Stimulated activated naive CD8-positive, alpha-beta T cell treated with anti-CD3 and anti-CD28 coated beads, Interleukin-15, amount 100 ng/mL, for 72 hours (primary cell): Measurements from ENCODE around the gene PPFIBP1.

Experiments
- ATAC-seq: fragments of 150-1000 bp; cut with Tn5 transposase; 2 replicates; pipeline ENCODE4 v1.10.0; 2021; ENCODE audit warnings: mild to moderate bottlenecking, moderate library complexity
- DNase-seq, 2 donors: peaks; one replicate each; pipeline ENCODE4 v3.0.0; 2021 to 2022
- H3K27ac Mint-ChIP-seq, 2 donors: one replicate each; pipeline ENCODE4 v1.8.0; 2022; ENCODE audit warnings: mild to moderate bottlenecking in 2 of 2, mixed read lengths in 2 of 2, moderate library complexity in 2 of 2
- H3K27me3 Mint-ChIP-seq: one replicate; pipeline ENCODE4 v1.8.0; 2022; ENCODE audit warnings: mixed read lengths
- H3K4me1 Mint-ChIP-seq: one replicate; pipeline ENCODE4 v1.8.0; 2022; ENCODE audit warnings: mild to moderate bottlenecking, mixed read lengths
- H3K4me3 Mint-ChIP-seq, 2 donors: one replicate each; pipeline ENCODE4 v1.8.0; 2022; ENCODE audit warnings: mild to moderate bottlenecking in 2 of 2, mixed read lengths in 2 of 2, moderate library complexity in 1 of 2
- H3K9me3 Mint-ChIP-seq, 2 donors: one replicate each; pipeline ENCODE4 v1.8.0; 2022; ENCODE audit warnings: mixed read lengths in 2 of 2

PPFIBP1 gene

GRCh38 chr12:27523642-27524493, at the start of gene PPFIBP1:
TSS of gene PPFIBP1 (plus strand) at chr12:27524206. CDS start at chr12:27633397, 109,191 bp downstream.
- peaks cover 14% of the 10 kb centered on the region for H3K4me1 Mint-ChIP-seq
- H3K4me3 Mint-ChIP-seq, result peak within 1 kb of the TSS; percentile 88 to 94
- peaks cover 16% of the 10 kb centered on the region for H3K27me3 Mint-ChIP-seq
- H3K27ac Mint-ChIP-seq, result peak within 1 kb of the TSS; percentile 91 to 93
- H3K9me3 Mint-ChIP-seq, result no peaks in the 10 kb centered on the region
- DNase-seq (peak; percentile 84 to 87), ATAC-seq (peak; percentile 96)

DNA sequence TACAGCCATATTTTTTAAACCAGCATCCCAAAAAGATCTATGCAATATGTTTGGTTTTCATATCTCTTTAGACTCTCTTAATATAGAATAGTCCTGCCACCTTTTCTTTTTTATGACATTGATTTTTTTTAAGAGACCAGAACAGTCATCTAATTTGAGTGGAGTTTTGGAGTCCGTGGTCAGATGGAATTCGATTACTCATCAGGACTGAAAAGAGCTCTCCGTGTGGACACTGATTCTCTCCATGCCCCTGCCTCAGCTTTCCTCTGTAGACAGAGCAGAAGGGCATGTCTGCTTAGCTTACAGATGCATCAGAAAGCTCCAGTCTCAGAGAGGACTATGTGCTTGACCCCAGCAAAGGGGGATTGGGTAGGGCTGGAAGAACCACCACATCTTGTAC, 49.7 kb upstream of the PPFIBP1 start:
- no peaks in the 10 kb centered on the region for H3K27me3 Mint-ChIP-seq
- H3K27ac Mint-ChIP-seq, result no peak overlapping the region
- peaks cover 29% of the 10 kb centered on the region for H3K4me1 Mint-ChIP-seq
- peaks cover 30 to 43% of the 10 kb centered on the region in 2 donors for H3K9me3 Mint-ChIP-seq
- DNase-seq, result no peak
- no peak overlapping the region for H3K4me3 Mint-ChIP-seq
- ATAC-seq, result no peak

GRCh38 chr12:27477049-27477448, 47.0 kb upstream of the PPFIBP1 start:
- Mint-ChIP-seq H3K27ac (no peak overlapping the region), H3K4me3 (no peak overlapping the region), H3K27me3 (no peaks in the 10 kb centered on the region), H3K9me3 (peaks cover 39 to 59% of the 10 kb centered on the region in 2 donors), H3K4me1 (peaks cover 24% of the 10 kb centered on the region)
- ATAC-seq (no peak), DNase-seq (no peak)

DNA sequence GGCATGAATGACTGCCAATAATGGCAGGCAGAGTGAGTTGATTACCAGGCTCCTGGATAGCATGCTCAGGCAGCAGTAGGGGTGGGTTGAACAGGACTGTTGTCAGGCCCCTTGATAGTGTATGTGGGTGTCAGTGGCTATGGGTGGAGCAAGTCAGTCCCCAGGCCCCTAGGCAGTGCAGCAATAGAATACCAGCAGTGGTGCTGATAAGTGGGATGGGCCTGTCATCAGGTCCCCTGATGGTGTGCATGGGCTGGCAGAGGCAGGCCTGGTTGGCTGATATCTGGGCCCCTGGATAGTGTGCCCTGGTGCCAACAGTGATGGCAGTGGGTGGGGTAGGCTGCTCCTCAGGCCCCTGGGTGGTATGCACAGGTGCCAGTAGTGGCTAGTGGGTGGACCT, 45.1 kb upstream of the PPFIBP1 start:
- DNase-seq (no peak), ATAC-seq (no peak)
- peaks cover 5% of the 10 kb centered on the region for H3K4me1 Mint-ChIP-seq
- H3K9me3 Mint-ChIP-seq, result peaks cover 39 to 59% of the 10 kb centered on the region in 2 donors
- H3K27me3 Mint-ChIP-seq, result no peaks in the 10 kb centered on the region
- no peak overlapping the region for H3K4me3 Mint-ChIP-seq
- H3K27ac Mint-ChIP-seq, result no peak overlapping the region

DNA sequence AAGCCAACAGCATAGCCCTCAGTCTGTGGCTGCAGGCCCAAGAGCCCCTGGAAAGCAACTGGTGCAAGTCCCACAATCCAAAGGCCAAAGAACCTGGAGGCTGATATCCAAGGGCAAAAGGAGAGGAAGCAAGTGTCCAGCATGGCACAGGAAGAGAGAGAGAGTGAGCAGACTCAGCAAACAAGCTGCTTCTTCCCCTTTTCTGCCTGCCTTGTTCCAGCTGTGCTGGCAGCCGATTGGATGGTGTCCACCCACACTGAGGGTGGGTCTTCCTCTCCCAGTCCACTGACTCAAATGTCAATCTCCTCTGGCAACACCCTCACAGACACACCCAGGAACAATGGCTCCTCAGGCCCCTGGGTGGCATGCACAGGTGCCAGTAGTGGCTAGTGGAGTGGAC, 44.0 kb upstream of the PPFIBP1 start:
- no peak for ATAC-seq
- peak overlapping the region in 1 of 2 donors; percentile 71 for H3K27ac Mint-ChIP-seq

DNA sequence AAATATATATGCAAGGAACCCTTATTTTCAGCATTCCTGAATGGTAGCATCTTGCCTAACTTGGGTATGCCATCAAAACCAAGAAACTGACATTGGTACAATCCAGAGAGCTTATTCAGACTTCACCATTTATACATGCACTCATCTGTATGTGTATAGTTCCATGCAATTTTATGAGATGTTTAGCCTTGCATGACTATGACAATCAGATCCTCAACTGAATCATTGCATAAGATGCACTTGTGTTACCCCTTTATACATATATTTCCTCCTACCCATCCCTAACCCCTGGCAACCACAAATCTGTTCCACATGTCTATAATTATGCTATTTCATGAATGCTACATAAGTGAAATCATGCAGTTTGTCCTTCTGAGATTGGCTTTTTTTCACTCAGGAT, 37.0 kb upstream of the PPFIBP1 start:
- Mint-ChIP-seq H3K27ac (no peak overlapping the region), H3K9me3 (peaks cover 6 to 12% of the 10 kb centered on the region in 2 donors), H3K4me1 (peaks cover 15% of the 10 kb centered on the region), H3K27me3 (peaks cover 24% of the 10 kb centered on the region), H3K4me3 (no peak overlapping the region)
- DNase-seq, result no peak
- no peak for ATAC-seq

More for the DNA sequence above, 44.0 kb upstream of the PPFIBP1 start:
- DNase-seq, result no peak
- Mint-ChIP-seq H3K4me1 (no peaks in the 10 kb centered on the region), H3K4me3 (no peak overlapping the region), H3K9me3 (peaks cover 39 to 59% of the 10 kb centered on the region in 2 donors), H3K27me3 (no peaks in the 10 kb centered on the region)

DNA sequence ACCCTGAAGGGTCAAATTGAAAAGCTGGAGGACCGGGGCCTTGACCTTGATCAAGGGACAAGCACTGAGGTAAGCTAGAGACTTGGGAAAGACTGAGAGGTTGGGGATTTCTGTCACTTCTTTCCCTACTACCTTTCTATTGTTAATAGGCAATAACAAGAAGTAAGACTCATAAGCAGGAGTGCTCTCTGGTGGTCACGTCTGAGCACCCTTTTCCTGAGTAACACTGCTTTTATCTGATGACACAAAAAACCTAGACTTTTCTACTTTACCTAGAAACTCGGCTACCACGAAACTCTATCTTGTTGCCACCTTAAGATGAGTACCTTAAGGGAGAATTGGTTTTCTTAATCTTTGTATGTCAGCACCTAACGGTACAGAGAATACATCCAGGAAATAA, 35.5 kb upstream of the PPFIBP1 start:
- H3K4me3 Mint-ChIP-seq, result no peak overlapping the region
- peaks cover 15% of the 10 kb centered on the region for H3K4me1 Mint-ChIP-seq

GRCh38 chr12:27491226-27491625, 32.8 kb upstream of the PPFIBP1 start:
- H3K9me3 Mint-ChIP-seq, result peaks cover 6 to 8% of the 10 kb centered on the region in 2 donors
- no peak for ATAC-seq

More for the DNA sequence above, 35.5 kb upstream of the PPFIBP1 start:
- H3K27ac Mint-ChIP-seq, result no peak overlapping the region
- peaks cover 6 to 12% of the 10 kb centered on the region in 2 donors for H3K9me3 Mint-ChIP-seq
- peak; percentile 50 for ATAC-seq
- peaks cover 24% of the 10 kb centered on the region for H3K27me3 Mint-ChIP-seq
- DNase-seq, result no peak

GRCh38 chr12:27493260-27493940, 30.6 kb upstream of the PPFIBP1 start:
- ATAC-seq (no peak), DNase-seq (no peak)
- Mint-ChIP-seq H3K4me1 (peaks cover 24% of the 10 kb centered on the region), H3K27me3 (peaks cover 42% of the 10 kb centered on the region), H3K9me3 (no peaks in the 10 kb centered on the region), H3K4me3 (no peak overlapping the region), H3K27ac (no peak overlapping the region)

More at GRCh38 chr12:27491226-27491625, 32.8 kb upstream of the PPFIBP1 start:
- H3K4me3 Mint-ChIP-seq, result no peak overlapping the region
- peaks cover 15% of the 10 kb centered on the region for H3K4me1 Mint-ChIP-seq
- H3K27me3 Mint-ChIP-seq, result peaks cover 36% of the 10 kb centered on the region
- DNase-seq, result no peak
- H3K27ac Mint-ChIP-seq, result no peak overlapping the region

DNA sequence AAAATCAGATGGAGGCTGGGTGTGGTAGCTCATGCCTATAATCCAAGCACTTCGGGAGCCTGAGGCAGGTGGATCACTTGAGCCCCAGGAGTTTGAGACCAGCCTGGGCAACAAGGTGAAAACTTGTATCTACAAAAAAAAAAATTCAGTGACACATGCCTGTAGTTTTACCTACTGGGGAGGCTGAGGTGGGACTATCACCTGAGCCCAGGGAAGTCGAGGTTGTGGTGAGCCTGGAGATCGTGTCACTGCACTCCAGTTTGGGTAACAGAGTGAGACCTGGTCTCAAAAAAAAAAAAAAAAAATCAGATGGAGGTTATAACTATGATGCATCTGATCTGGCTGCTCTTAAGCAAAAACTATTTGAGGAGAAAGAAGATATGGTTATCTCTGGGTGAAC, 26.6 kb upstream of the PPFIBP1 start:
- peaks cover 26% of the 10 kb centered on the region for H3K27me3 Mint-ChIP-seq
- H3K9me3 Mint-ChIP-seq, result no peaks in the 10 kb centered on the region
- DNase-seq (no peak), ATAC-seq (no peak)
- H3K4me3 Mint-ChIP-seq, result peak overlapping the region in 1 of 2 donors; percentile 38
- H3K4me1 Mint-ChIP-seq, result peaks cover 35% of the 10 kb centered on the region
- H3K27ac Mint-ChIP-seq, result peak overlapping the region; percentile 7 to 71

DNA sequence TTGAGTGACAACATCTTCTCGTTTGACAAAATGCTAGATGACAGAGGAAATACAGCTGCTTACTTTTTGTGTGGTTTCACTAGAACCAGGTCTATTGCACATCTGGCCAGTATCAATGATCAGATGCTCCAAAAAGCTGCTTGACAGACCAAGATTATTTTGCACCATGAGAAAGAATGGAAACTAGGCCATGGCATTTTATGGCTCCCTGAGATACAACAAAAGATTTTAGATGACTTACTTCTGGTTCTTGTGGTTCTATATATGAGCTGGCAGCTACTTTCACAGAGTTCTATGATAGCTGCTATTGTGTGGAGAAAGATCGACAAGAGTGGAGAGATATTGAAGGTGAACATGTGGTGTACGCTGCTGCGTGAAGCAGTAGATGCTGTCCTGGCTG, 25.9 kb upstream of the PPFIBP1 start:
- Mint-ChIP-seq H3K27me3 (peaks cover 26% of the 10 kb centered on the region), H3K9me3 (peaks cover 0 to 6% of the 10 kb centered on the region in 2 donors), H3K27ac (peak overlapping the region in 1 of 2 donors; percentile 71), H3K4me3 (peak overlapping the region; percentile 19 to 38), H3K4me1 (peaks cover 42% of the 10 kb centered on the region)
- DNase-seq, result peak; percentile 33 to 45
- peak; percentile 95 for ATAC-seq

GRCh38 chr12:27498761-27499160, 25.2 kb upstream of the PPFIBP1 start:
- H3K4me1 Mint-ChIP-seq, result peaks cover 43% of the 10 kb centered on the region
- H3K27me3 Mint-ChIP-seq, result peaks cover 26% of the 10 kb centered on the region
- DNase-seq (no peak), ATAC-seq (no peak)
- H3K27ac Mint-ChIP-seq, result peak overlapping the region in 1 of 2 donors; percentile 71
- peak overlapping the region in 1 of 2 donors; percentile 38 for H3K4me3 Mint-ChIP-seq
- peaks cover 0 to 7% of the 10 kb centered on the region in 2 donors for H3K9me3 Mint-ChIP-seq

DNA sequence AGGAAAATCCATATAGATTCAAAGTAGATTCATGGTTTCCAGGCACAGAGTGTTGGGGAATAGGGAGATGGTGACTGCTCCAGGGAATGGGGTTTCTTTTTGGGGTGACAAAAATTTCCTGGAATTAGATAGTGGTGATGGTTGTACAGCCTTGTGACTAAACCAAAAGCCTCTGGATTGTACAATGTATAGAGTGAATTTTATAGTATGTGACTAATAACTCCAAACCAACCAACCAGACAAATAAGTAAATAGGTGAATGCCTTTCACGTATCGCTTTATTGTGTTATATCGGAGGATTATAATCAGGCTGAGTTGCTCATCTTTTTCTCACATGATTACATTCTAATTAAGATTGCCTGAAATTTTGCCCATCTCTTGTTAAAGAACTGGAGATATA, 24.6 kb upstream of the PPFIBP1 start:
- Mint-ChIP-seq H3K4me1 (peaks cover 43% of the 10 kb centered on the region), H3K27ac (no peak overlapping the region), H3K9me3 (peaks cover 0 to 7% of the 10 kb centered on the region in 2 donors), H3K4me3 (no peak overlapping the region), H3K27me3 (peaks cover 26% of the 10 kb centered on the region)
- no peak for DNase-seq
- ATAC-seq, result no peak

DNA sequence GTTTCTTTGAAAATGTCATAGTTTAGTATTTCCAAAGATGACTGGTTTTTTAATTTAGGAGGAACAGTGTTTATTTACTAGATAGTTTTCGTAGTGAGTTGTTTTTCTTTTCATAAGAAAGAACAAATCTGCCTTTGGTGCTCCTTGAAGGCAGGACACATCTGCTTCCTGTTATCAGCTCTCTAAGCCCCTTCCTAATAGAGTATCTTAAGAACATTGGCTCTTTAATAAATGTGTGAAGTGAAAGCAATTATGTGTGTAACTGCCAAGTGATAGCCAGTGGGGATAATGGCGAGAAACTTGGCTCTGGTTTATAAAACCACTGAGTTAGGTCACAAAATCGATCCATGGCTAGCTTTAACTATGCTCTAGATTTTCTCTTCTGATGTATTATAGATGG, 23.5 kb upstream of the PPFIBP1 start:
- Mint-ChIP-seq H3K4me3 (no peak overlapping the region), H3K27ac (no peak overlapping the region), H3K4me1 (peaks cover 43% of the 10 kb centered on the region), H3K27me3 (peaks cover 14% of the 10 kb centered on the region), H3K9me3 (peaks cover 0 to 7% of the 10 kb centered on the region in 2 donors)
- DNase-seq (no peak), ATAC-seq (no peak)

GRCh38 chr12:27502021-27502435, 22.0 kb upstream of the PPFIBP1 start:
- Mint-ChIP-seq H3K4me3 (peak overlapping the region; percentile 49 to 72), H3K9me3 (peaks cover 6 to 15% of the 10 kb centered on the region in 2 donors), H3K4me1 (peaks cover 40% of the 10 kb centered on the region), H3K27ac (peak overlapping the region in 1 of 2 donors; percentile 60), H3K27me3 (peaks cover 6% of the 10 kb centered on the region)
- no peak for DNase-seq
- peak; percentile 57 for ATAC-seq

GRCh38 chr12:27504507-27504906, 19.5 kb upstream of the PPFIBP1 start:
- Mint-ChIP-seq H3K4me3 (no peak overlapping the region), H3K4me1 (peaks cover 18% of the 10 kb centered on the region), H3K27me3 (peaks cover 8% of the 10 kb centered on the region), H3K27ac (no peak overlapping the region), H3K9me3 (peaks cover 6 to 15% of the 10 kb centered on the region in 2 donors)
- ATAC-seq (no peak), DNase-seq (no peak)
